Liver (tissue), 9 donors: ENCODE data around the gene DPH2. TPM values are rescaled to one million over a fixed set of nuclear protein-coding genes. Genes with fewer than 3 reads are reported as not detected.

Source experiments
- DNase-seq: peaks from one replicate; pipeline ENCODE4 v3.0.0-alpha.2; 2017; ENCODE audit warnings: low spot score
- H3K27ac ChIP-seq, 2 donors: one replicate each; pipeline ENCODE4 v1.7.0; 2013; ENCODE audit warnings: inconsistent platforms in 2 of 2, low read length in 2 of 2, control low read depth in 1 of 2, low read depth in 1 of 2, mild to moderate bottlenecking in 1 of 2
- H3K27me3 ChIP-seq, 4 donors: one replicate each; pipeline versions ENCODE4 v1.6.1 to v1.7.0; 2013; ENCODE audit warnings: low read length in 3 of 4, inconsistent platforms in 1 of 4, mild to moderate bottlenecking in 1 of 4, moderate library complexity in 1 of 4; ENCODE audit not compliant: control insufficient read depth in 4 of 4, insufficient read depth in 4 of 4
- H3K36me3 ChIP-seq, 4 donors: one replicate each; pipeline versions ENCODE4 v1.6.1 to v1.7.0; 2013; ENCODE audit warnings: low read length in 3 of 4, mild to moderate bottlenecking in 3 of 4, low read depth in 1 of 4, moderate library complexity in 1 of 4; ENCODE audit not compliant: control insufficient read depth in 4 of 4, insufficient read depth in 3 of 4
- H3K4me1 ChIP-seq, 4 donors: one replicate each; pipeline versions ENCODE4 v1.6.1 to v1.7.0; 2013; ENCODE audit warnings: low read length in 3 of 4, mild to moderate bottlenecking in 3 of 4, moderate library complexity in 1 of 4; ENCODE audit not compliant: control insufficient read depth in 4 of 4, insufficient read depth in 4 of 4
- H3K4me3 ChIP-seq, 3 donors: one replicate each; pipeline versions ENCODE4 v1.6.1 to v1.7.0; 2013; ENCODE audit warnings: low read length in 3 of 3, control low read depth in 1 of 3, low read depth in 1 of 3, mild to moderate bottlenecking in 1 of 3
- H3K9ac ChIP-seq, 2 donors: one replicate each; pipeline ENCODE4 v1.7.0; 2013; ENCODE audit warnings: low read length in 2 of 2, mild to moderate bottlenecking in 2 of 2, moderate library complexity in 2 of 2, control low read depth in 1 of 2, low read depth in 1 of 2
- H3K9me3 ChIP-seq, 4 donors: one replicate each; pipeline versions ENCODE4 v1.6.1 to v1.7.0; 2013; ENCODE audit warnings: low read length in 3 of 4; ENCODE audit not compliant: control insufficient read depth in 4 of 4
- CTCF ChIP-seq: fragments of 150-350 bp; IDR thresholded peaks from 2 replicates; pipeline ENCODE4 v1.5.1; 2017; ENCODE audit warnings: improper control_type of control experiment, low read depth, low read length; ENCODE audit not compliant: missing input control
- FOXA1 ChIP-seq: IDR thresholded peaks from 2 replicates; pipeline ENCODE4 v1.6.1; 2016; ENCODE audit warnings: antibody characterized with exemption
- FOXA2 ChIP-seq: IDR thresholded peaks from 2 replicates; pipeline ENCODE4 v1.6.1; 2016; ENCODE audit warnings: antibody characterized with exemption
- GABPA ChIP-seq, 2 donors: IDR thresholded peaks in 1 of 2; conservative IDR thresholded peaks in 1 of 2; 2 replicates each; pipeline ENCODE4 v1.6.1; 2016; ENCODE audit warnings: antibody characterized with exemption in 2 of 2, mild to moderate bottlenecking in 1 of 2, moderate library complexity in 1 of 2
- HNF4A ChIP-seq, 2 donors: conservative IDR thresholded peaks; 2 replicates each; pipeline ENCODE4 v1.6.1; 2016; ENCODE audit warnings: antibody characterized with exemption in 2 of 2, mild to moderate bottlenecking in 2 of 2
- HNF4G ChIP-seq: IDR thresholded peaks from 2 replicates; pipeline ENCODE4 v1.6.1; 2016; ENCODE audit warnings: antibody characterized with exemption
- RAD21 ChIP-seq, 2 donors: IDR thresholded peaks; 2 replicates each; pipeline ENCODE4 v1.6.1; 2016; ENCODE audit warnings: antibody characterized with exemption in 2 of 2, mild to moderate bottlenecking in 2 of 2
- RXRA ChIP-seq, 2 donors: IDR thresholded peaks; 2 replicates each; pipeline ENCODE4 v1.6.1; 2017 to 2018; ENCODE audit warnings: antibody characterized with exemption in 2 of 2, mild to moderate bottlenecking in 1 of 2
- TAF1 ChIP-seq: conservative IDR thresholded peaks from 2 replicates; pipeline ENCODE4 v1.6.1; 2016; ENCODE audit warnings: antibody characterized with exemption, mild to moderate bottlenecking
- ZBTB33 ChIP-seq: IDR thresholded peaks from 2 replicates; pipeline ENCODE4 v1.6.1; 2016; ENCODE audit warnings: antibody characterized with exemption
- WGBS: extraction: QIAGEN DNeasy Blood & Tissue Kit; methylation state at CpG from one replicate; pipeline ENCODE4 v1.1.7; 2013; 5-methylcytosine and 5-hydroxymethylcytosine counted together
- polyA plus RNA-seq, 2 donors: library from polyadenylated mRNA; stranded (reverse) in 1 of 2; unstranded in 1 of 2; fragments of 200-250 nt in 1 of 2; fragments of >200 nt in 1 of 2; fragmentation: Nextera tagmentation in 1 of 2; extraction: Ambion mirVana in 1 of 2; gene quantifications; one replicate each; pipeline versions ENCODE4 v1.2.1 to v1.2.3, GENCODE V29; 2013 to 2015
- total RNA-seq, 2 donors: library from RNA; depleted of rRNA; stranded (reverse); fragments of >200 nt; gene quantifications; one replicate each; pipeline ENCODE4 v1.2.3, GENCODE V29; 2014
- TF ChIP-seq, protein P1 (sequence below): IDR thresholded peaks from 2 replicates; pipeline ENCODE4 v1.6.1; 2016; ENCODE audit warnings: antibody characterized with exemption
- donor health status: healthy.
- donor health status: healthy.
- donor health status: healthy.
- donor health status: healthy.
- donor health status: healthy.

The DPH2 gene
- total and polyA plus RNA-seq, 4 donors, result 9.3 to 20.9 (median 15.4) TPM

DNA sequence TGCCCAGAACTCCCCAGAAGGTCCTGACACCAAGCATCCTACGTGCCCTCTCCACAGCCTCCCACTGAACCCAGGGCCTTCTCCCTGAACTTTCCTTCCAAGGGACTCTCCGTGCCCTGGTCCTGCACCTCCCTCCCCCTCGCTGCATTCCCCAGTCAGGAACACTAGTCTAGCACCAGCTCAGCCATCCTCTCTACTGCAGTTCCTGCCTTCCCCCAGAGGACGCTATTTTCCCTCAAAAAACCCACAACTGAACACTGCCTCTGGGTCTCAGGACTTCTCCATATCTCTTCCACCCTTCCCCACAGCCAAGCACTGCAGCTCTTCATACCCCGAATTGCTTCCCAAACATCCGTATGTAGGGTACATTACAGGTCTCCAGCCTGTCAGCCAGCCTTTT is 48.8 kb upstream of the DPH2 start:
- H3K4me1 ChIP-seq, result no peaks in the 10 kb centered on the region
- no peak overlapping the region for H3K27ac ChIP-seq
- H3K27me3 ChIP-seq, result no peaks in the 10 kb centered on the region
- 96% methylated on average over 6 of the region's 6 CpGs for WGBS
- TF ChIP-seq ZBTB33, result no peak
- no peak for TF ChIP-seq RAD21 (IDR thresholded peaks at IDR 0.05)
- TF ChIP-seq, protein P1, sequence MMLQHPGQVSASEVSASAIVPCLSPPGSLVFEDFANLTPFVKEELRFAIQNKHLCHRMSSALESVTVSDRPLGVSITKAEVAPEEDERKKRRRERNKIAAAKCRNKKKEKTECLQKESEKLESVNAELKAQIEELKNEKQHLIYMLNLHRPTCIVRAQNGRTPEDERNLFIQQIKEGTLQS, result no peak
- no peak for TF ChIP-seq HNF4A (conservative IDR thresholded peaks at IDR 0.05)
- no peak for TF ChIP-seq CTCF
- TF ChIP-seq GABPA (IDR thresholded peaks at IDR 0.05 in 1 of 2, conservative IDR thresholded peaks at IDR 0.05 in 1 of 2), result no peak
- H3K4me3 ChIP-seq, result no peak overlapping the region
- no peak overlapping the region for H3K9ac ChIP-seq
- no peak for DNase-seq
- H3K36me3 ChIP-seq, result peaks cover 0 to 3% (median 1%) of the 10 kb centered on the region in 4 donors
- no peaks in the 10 kb centered on the region for H3K9me3 ChIP-seq

DNA sequence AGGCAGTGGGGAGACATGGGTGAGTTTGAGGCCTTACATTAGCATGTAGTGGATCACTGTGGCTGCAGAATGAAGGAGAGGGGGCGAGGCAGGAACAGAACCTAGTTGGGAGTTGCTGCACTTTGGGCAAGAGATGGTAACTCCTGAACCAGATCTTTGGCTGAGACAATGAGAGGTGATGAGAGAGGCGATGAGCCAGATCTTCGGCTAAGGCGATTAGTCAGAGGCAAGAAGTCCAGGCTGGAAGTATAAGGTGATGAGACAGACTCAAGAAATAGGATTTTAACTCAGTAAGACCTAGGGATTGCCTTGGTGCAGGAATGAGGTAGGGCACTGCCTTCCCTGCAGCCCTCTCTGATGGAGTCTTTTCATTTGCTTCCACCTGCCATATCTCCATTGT is 45.3 kb upstream of the DPH2 start:
- Histone ChIP-seq H3K27me3 (no peaks in the 10 kb centered on the region), H3K4me3 (no peak overlapping the region), H3K4me1 (no peaks in the 10 kb centered on the region), H3K9me3 (no peaks in the 10 kb centered on the region), H3K27ac (no peak overlapping the region), H3K9ac (no peak overlapping the region), H3K36me3 (peaks cover 0 to 3% (median 1%) of the 10 kb centered on the region in 4 donors)
- DNase-seq, result no peak
- 74% methylated on average over 4 of the region's 4 CpGs for WGBS
- TF ChIP-seq ZBTB33 (no peak), FOXA2 (no peak), FOXA1 (no peak), TAF1 (no peak), RXRA (IDR thresholded peaks at IDR 0.05) (no peak), HNF4G (no peak)

DNA sequence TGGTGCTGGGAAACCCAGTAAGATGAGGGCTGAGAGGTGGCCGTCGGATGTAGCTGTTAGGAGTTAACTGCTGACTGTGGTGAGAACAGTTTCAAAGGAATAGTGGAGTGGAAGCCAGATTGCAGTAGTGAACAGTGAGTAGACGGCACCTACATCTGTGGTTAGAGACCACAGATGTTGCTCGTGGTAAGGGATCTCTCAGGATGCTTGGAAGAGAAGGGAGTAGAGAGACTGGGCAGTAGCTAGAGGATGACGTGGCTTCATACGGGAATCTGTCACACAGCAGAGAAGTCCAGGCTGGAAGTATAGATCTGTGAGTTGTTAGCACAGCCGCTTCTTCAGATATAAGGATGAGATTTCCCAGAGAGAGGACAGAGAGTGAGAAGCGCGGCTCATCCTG is 44.0 kb upstream of the DPH2 start:
- Histone ChIP-seq H3K9ac (no peak overlapping the region), H3K36me3 (peaks cover 0 to 6% (median 2%) of the 10 kb centered on the region in 4 donors), H3K4me1 (no peaks in the 10 kb centered on the region), H3K4me3 (no peak overlapping the region), H3K27me3 (no peaks in the 10 kb centered on the region), H3K9me3 (no peaks in the 10 kb centered on the region), H3K27ac (no peak overlapping the region)
- WGBS, result 95% methylated on average over 9 of the region's 9 CpGs
- TF ChIP-seq GABPA (IDR thresholded peaks at IDR 0.05 in 1 of 2, conservative IDR thresholded peaks at IDR 0.05 in 1 of 2) (no peak), CTCF (no peak), FOXA1 (no peak), HNF4G (no peak)
- no peak for DNase-seq
